ENCODE data around the gene COL4A3.

Gene COL4A3

DNA sequence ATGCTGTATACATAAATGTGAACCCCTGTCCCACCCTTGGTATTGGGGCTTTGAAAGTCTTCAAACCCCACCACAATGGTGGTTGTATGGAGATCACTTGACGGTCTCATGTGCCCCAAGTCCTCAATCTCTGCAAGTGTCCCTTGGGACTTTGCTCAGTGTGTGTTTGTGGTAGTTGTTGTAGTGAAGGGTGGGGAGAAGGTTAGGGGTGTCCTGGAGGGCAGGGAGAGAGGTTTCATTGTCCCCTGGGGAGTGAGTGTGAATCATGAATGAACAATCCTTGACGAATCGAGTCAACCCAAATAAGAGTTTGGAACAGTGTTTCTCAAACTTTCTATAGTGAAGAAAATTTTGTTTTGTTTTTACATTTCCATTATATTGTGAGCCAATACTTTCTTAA, 28.1 kb downstream of the COL4A3 start:
- TF ChIP-seq FOXP2 (optimal IDR thresholded peaks at IDR 0.05; ENCODE audit: borderline replicate concordance, extremely low read depth, extremely low read length, insufficient read depth) = no peak
- TF ChIP-seq SIN3A (IDR thresholded peaks at IDR 0.05; ENCODE audit: borderline replicate concordance, insufficient read depth, low read length) = no peak
- no peak for TF ChIP-seq POLR2AphosphoS5 (IDR thresholded peaks at IDR 0.05; ENCODE audit: low read depth, low read length)
- TF ChIP-seq, protein P1, sequence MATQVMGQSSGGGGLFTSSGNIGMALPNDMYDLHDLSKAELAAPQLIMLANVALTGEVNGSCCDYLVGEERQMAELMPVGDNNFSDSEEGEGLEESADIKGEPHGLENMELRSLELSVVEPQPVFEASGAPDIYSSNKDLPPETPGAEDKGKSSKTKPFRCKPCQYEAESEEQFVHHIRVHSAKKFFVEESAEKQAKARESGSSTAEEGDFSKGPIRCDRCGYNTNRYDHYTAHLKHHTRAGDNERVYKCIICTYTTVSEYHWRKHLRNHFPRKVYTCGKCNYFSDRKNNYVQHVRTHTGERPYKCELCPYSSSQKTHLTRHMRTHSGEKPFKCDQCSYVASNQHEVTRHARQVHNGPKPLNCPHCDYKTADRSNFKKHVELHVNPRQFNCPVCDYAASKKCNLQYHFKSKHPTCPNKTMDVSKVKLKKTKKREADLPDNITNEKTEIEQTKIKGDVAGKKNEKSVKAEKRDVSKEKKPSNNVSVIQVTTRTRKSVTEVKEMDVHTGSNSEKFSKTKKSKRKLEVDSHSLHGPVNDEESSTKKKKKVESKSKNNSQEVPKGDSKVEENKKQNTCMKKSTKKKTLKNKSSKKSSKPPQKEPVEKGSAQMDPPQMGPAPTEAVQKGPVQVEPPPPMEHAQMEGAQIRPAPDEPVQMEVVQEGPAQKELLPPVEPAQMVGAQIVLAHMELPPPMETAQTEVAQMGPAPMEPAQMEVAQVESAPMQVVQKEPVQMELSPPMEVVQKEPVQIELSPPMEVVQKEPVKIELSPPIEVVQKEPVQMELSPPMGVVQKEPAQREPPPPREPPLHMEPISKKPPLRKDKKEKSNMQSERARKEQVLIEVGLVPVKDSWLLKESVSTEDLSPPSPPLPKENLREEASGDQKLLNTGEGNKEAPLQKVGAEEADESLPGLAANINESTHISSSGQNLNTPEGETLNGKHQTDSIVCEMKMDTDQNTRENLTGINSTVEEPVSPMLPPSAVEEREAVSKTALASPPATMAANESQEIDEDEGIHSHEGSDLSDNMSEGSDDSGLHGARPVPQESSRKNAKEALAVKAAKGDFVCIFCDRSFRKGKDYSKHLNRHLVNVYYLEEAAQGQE (IDR thresholded peaks at IDR 0.05; ENCODE audit: insufficient read depth in 1 of 2, low read depth in 2 of 2, low read length in 2 of 2) = no peak
- TF ChIP-seq TAF1 (IDR thresholded peaks at IDR 0.05; ENCODE audit: borderline replicate concordance, insufficient read depth, low read length) = no peak

DNA sequence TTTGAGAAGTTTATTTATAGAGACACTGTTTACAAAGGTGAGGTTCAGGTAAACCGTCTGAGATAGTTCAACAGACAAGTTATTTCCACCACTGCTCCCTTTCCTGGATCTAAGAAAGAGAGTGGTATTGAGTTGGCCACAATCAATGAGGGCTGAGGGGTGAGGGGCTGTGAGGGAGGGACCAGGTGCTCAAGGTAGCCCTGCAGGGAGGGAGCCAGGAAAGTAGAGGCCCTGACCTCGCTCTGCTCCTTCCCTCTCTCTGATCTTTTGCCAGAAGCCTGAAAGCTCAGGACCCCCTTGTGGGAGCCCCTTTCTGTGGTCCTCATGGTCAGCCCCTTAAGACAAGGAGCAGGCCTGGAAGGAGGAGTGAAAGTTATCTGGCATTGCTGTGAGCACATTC, 29.8 kb downstream of the COL4A3 start:
- no peak for TF ChIP-seq FOXP2 (optimal IDR thresholded peaks at IDR 0.05; ENCODE audit: borderline replicate concordance, extremely low read depth, extremely low read length, insufficient read depth)
- no peak for TF ChIP-seq SIN3A (IDR thresholded peaks at IDR 0.05; ENCODE audit: borderline replicate concordance, insufficient read depth, low read length)
- TF ChIP-seq TAF1 (IDR thresholded peaks at IDR 0.05; ENCODE audit: borderline replicate concordance, insufficient read depth, low read length) = no peak
- TF ChIP-seq, protein P1 (IDR thresholded peaks at IDR 0.05; ENCODE audit: insufficient read depth in 1 of 2, low read depth in 2 of 2, low read length in 2 of 2) = no peak
- no peak for TF ChIP-seq POLR2AphosphoS5 (IDR thresholded peaks at IDR 0.05; ENCODE audit: low read depth, low read length)

DNA sequence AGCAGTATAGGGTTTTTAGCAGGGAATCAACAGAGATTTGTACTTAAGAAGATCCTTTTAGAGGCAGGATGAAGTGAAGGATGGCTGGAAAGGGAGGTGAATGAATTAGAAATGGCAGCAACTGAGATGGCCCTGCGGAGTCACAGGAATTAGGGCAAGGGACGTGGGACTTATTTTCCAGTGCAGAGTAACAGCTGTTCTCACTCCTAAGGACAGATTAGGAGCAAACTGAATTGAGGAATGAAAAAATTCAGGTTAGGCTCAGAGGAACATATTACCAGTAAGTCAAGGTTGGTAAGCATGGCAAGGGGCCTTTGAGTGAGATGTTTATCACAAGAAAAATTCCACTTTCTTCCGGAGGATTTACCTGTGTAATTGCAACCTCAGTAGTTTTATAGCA, 34.4 kb downstream of the COL4A3 start:
- TF ChIP-seq TAF1 (IDR thresholded peaks at IDR 0.05; ENCODE audit: borderline replicate concordance, insufficient read depth, low read length) = no peak
- TF ChIP-seq POLR2AphosphoS5 (IDR thresholded peaks at IDR 0.05; ENCODE audit: low read depth, low read length) = no peak
- no peak for TF ChIP-seq SIN3A (IDR thresholded peaks at IDR 0.05; ENCODE audit: borderline replicate concordance, insufficient read depth, low read length)
- no peak for TF ChIP-seq FOXP2 (optimal IDR thresholded peaks at IDR 0.05; ENCODE audit: borderline replicate concordance, extremely low read depth, extremely low read length, insufficient read depth)
- TF ChIP-seq, protein P1 (IDR thresholded peaks at IDR 0.05; ENCODE audit: insufficient read depth in 1 of 2, low read depth in 2 of 2, low read length in 2 of 2) = no peak

DNA sequence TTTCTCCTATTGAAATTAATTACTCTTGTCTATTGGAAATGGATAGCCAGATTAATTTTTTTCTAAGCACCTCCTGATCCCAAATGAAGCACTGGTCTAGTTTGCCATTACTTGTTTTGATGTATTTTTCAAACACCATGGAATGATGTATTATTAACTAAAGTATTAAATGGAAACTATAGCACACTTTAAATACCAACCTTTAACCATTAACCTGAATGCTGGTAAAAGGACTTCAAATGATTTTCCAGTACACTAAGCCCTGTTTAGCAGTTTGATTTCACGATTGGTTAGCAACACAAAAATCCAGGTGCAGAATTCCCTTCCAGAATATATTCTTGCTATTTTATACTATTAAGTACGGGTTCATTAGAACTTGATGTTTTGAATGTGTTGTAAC, 37.3 kb downstream of the COL4A3 start:
- TF ChIP-seq SIN3A (IDR thresholded peaks at IDR 0.05; ENCODE audit: borderline replicate concordance, insufficient read depth, low read length) (no peak), FOXP2 (optimal IDR thresholded peaks at IDR 0.05; ENCODE audit: borderline replicate concordance, extremely low read depth, extremely low read length, insufficient read depth) (no peak), TAF1 (IDR thresholded peaks at IDR 0.05; ENCODE audit: borderline replicate concordance, insufficient read depth, low read length) (no peak), POLR2AphosphoS5 (IDR thresholded peaks at IDR 0.05; ENCODE audit: low read depth, low read length) (no peak)
- TF ChIP-seq, protein P1 (IDR thresholded peaks at IDR 0.05; ENCODE audit: insufficient read depth in 1 of 2, low read depth in 2 of 2, low read length in 2 of 2) = no peak

DNA sequence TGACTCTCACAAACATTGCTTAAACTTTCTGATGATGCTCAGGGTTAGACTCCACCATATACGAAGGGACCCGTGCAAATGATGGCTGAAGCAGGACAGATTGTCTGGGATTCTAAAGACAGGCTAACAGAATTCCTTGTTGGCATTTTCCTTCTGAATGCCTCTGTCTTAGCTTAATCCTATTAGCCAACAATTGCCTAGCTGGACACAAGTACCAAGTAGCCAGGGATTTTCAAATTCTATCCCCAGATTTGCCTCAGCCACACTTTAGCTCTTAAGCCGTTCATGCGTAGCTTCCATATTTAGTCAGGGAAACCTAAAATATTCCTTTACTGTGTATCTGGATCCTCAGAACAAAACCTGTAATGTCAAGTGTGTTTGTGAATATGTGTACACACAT, 40.0 kb downstream of the COL4A3 start:
- TF ChIP-seq POLR2AphosphoS5 (IDR thresholded peaks at IDR 0.05; ENCODE audit: low read depth, low read length) (no peak), FOXP2 (optimal IDR thresholded peaks at IDR 0.05; ENCODE audit: borderline replicate concordance, extremely low read depth, extremely low read length, insufficient read depth) (no peak), TAF1 (IDR thresholded peaks at IDR 0.05; ENCODE audit: borderline replicate concordance, insufficient read depth, low read length) (no peak), SIN3A (IDR thresholded peaks at IDR 0.05; ENCODE audit: borderline replicate concordance, insufficient read depth, low read length) (no peak)
- TF ChIP-seq, protein P1 (IDR thresholded peaks at IDR 0.05; ENCODE audit: insufficient read depth in 1 of 2, low read depth in 2 of 2, low read length in 2 of 2) = no peak

Data from PFSK-1 (cell line).